ENCODE data around the gene USH1C.

USH1C gene

GRCh38 chr11:17553249-17553546 lies 9.0 kb upstream of the USH1C start:
- Histone ChIP-seq H3K9me3 (ENCODE audit: low read depth, low read length) (no peaks in the 10 kb centered on the region), H3K27ac (no peak overlapping the region), H3K4me3 (no peak overlapping the region), H3K36me3 (ENCODE audit: insufficient read depth, low read length) (no peaks in the 10 kb centered on the region), H3K9ac (ENCODE audit: insufficient read length) (no peak overlapping the region)
- TF ChIP-seq POLR2AphosphoS5 (IDR thresholded peaks at IDR 0.05; ENCODE audit: borderline replicate concordance, low read depth, low read length): no peak
- no peak for DNase-seq (ENCODE audit: low read depth, low spot score)

GRCh38 chr11:17552392-17553248 lies 8.4 kb upstream of the USH1C start:
- DNase-seq (ENCODE audit: low read depth, low spot score): no peak
- TF ChIP-seq EZH2 (IDR thresholded peaks at IDR 0.05): no peak
- TF ChIP-seq FOXP2 (optimal IDR thresholded peaks at IDR 0.05; ENCODE audit: control extremely low read depth, extremely low read length, insufficient read depth): no peak
- no peak for TF ChIP-seq POLR2AphosphoS5 (IDR thresholded peaks at IDR 0.05; ENCODE audit: borderline replicate concordance, low read depth, low read length)
- Histone ChIP-seq H3K27ac (no peak overlapping the region), H3K9ac (ENCODE audit: insufficient read length) (no peak overlapping the region), H3K36me3 (ENCODE audit: insufficient read depth, low read length) (no peaks in the 10 kb centered on the region), H3K9me3 (ENCODE audit: low read depth, low read length) (no peaks in the 10 kb centered on the region), H3K4me3 (no peak overlapping the region)

GRCh38 chr11:17552041-17552355 lies 7.8 kb upstream of the USH1C start:
- Histone ChIP-seq H3K27ac (no peak overlapping the region), H3K9ac (ENCODE audit: insufficient read length) (no peak overlapping the region), H3K4me3 (no peak overlapping the region), H3K9me3 (ENCODE audit: low read depth, low read length) (no peaks in the 10 kb centered on the region), H3K36me3 (ENCODE audit: insufficient read depth, low read length) (no peaks in the 10 kb centered on the region)
- no peak for DNase-seq (ENCODE audit: low read depth, low spot score)
- TF ChIP-seq FOXP2 (optimal IDR thresholded peaks at IDR 0.05; ENCODE audit: control extremely low read depth, extremely low read length, insufficient read depth) (no peak), EZH2 (IDR thresholded peaks at IDR 0.05) (no peak), POLR2AphosphoS5 (IDR thresholded peaks at IDR 0.05; ENCODE audit: borderline replicate concordance, low read depth, low read length) (no peak)

GRCh38 chr11:17551347-17552040 lies 7.3 kb upstream of the USH1C start:
- no peak overlapping the region for H3K4me3 ChIP-seq
- no peak overlapping the region for H3K9ac ChIP-seq (ENCODE audit: insufficient read length)
- DNase-seq (ENCODE audit: low read depth, low spot score): no peak
- no peaks in the 10 kb centered on the region for H3K9me3 ChIP-seq (ENCODE audit: low read depth, low read length)
- no peak overlapping the region for H3K27ac ChIP-seq
- no peak for TF ChIP-seq POLR2AphosphoS5 (IDR thresholded peaks at IDR 0.05; ENCODE audit: borderline replicate concordance, low read depth, low read length)
- TF ChIP-seq FOXP2 (optimal IDR thresholded peaks at IDR 0.05; ENCODE audit: control extremely low read depth, extremely low read length, insufficient read depth): no peak
- TF ChIP-seq EZH2 (IDR thresholded peaks at IDR 0.05): no peak
- H3K36me3 ChIP-seq (ENCODE audit: insufficient read depth, low read length): no peaks in the 10 kb centered on the region

- TF ChIP-seq EZH2 (IDR thresholded peaks at IDR 0.05) (no peak), FOXP2 (optimal IDR thresholded peaks at IDR 0.05; ENCODE audit: control extremely low read depth, extremely low read length, insufficient read depth) (no peak), POLR2AphosphoS5 (IDR thresholded peaks at IDR 0.05; ENCODE audit: borderline replicate concordance, low read depth, low read length) (no peak)
- no peaks in the 10 kb centered on the region for H3K9me3 ChIP-seq (ENCODE audit: low read depth, low read length)
- H3K9ac ChIP-seq (ENCODE audit: insufficient read length): no peak overlapping the region
- H3K27ac ChIP-seq: no peak overlapping the region
- DNase-seq (ENCODE audit: low read depth, low spot score): no peak
- no peaks in the 10 kb centered on the region for H3K36me3 ChIP-seq (ENCODE audit: insufficient read depth, low read length)
- H3K4me3 ChIP-seq: no peak overlapping the region
Measured at GRCh38 chr11:17550450-17551346, 6.5 kb upstream of the USH1C start.

GRCh38 chr11:17548444-17548843 lies 4.2 kb upstream of the USH1C start:
- no peak for DNase-seq (ENCODE audit: low read depth, low spot score)
- H3K9ac ChIP-seq (ENCODE audit: insufficient read length): no peak overlapping the region
- no peaks in the 10 kb centered on the region for H3K36me3 ChIP-seq (ENCODE audit: insufficient read depth, low read length)
- no peak overlapping the region for H3K27ac ChIP-seq
- H3K9me3 ChIP-seq (ENCODE audit: low read depth, low read length): no peaks in the 10 kb centered on the region
- no peak overlapping the region for H3K4me3 ChIP-seq
- TF ChIP-seq FOXP2 (optimal IDR thresholded peaks at IDR 0.05; ENCODE audit: control extremely low read depth, extremely low read length, insufficient read depth): no peak
- no peak for TF ChIP-seq POLR2AphosphoS5 (IDR thresholded peaks at IDR 0.05; ENCODE audit: borderline replicate concordance, low read depth, low read length)
- TF ChIP-seq EZH2 (IDR thresholded peaks at IDR 0.05): no peak

GRCh38 chr11:17547932-17548331 lies 3.7 kb upstream of the USH1C start:
- TF ChIP-seq FOXP2 (optimal IDR thresholded peaks at IDR 0.05; ENCODE audit: control extremely low read depth, extremely low read length, insufficient read depth) (no peak), POLR2AphosphoS5 (IDR thresholded peaks at IDR 0.05; ENCODE audit: borderline replicate concordance, low read depth, low read length) (no peak), EZH2 (IDR thresholded peaks at IDR 0.05) (no peak)
- H3K4me3 ChIP-seq: no peak overlapping the region
- H3K27ac ChIP-seq: no peak overlapping the region
- no peaks in the 10 kb centered on the region for H3K36me3 ChIP-seq (ENCODE audit: insufficient read depth, low read length)
- H3K9me3 ChIP-seq (ENCODE audit: low read depth, low read length): no peaks in the 10 kb centered on the region
- H3K9ac ChIP-seq (ENCODE audit: insufficient read length): no peak overlapping the region
- DNase-seq (ENCODE audit: low read depth, low spot score): no peak

GRCh38 chr11:17547051-17547577 lies 2.9 kb upstream of the USH1C start, which contains the start of gene OTOG:
Gene OTOG, plus strand, starts transcription at chr11:17547259. Its CDS starts 114 bp downstream, at chr11:17547373.
- Histone ChIP-seq H3K36me3 (ENCODE audit: insufficient read depth, low read length) (no peaks in the 10 kb centered on the region), H3K9ac (ENCODE audit: insufficient read length) (no peak within 1 kb of the TSS), H3K4me3 (no peak within 1 kb of the TSS), H3K27ac (no peak within 1 kb of the TSS), H3K9me3 (ENCODE audit: low read depth, low read length) (no peaks in the 10 kb centered on the region)
- TF ChIP-seq POLR2AphosphoS5 (IDR thresholded peaks at IDR 0.05; ENCODE audit: borderline replicate concordance, low read depth, low read length) (no peak), EZH2 (IDR thresholded peaks at IDR 0.05) (no peak), FOXP2 (optimal IDR thresholded peaks at IDR 0.05; ENCODE audit: control extremely low read depth, extremely low read length, insufficient read depth) (no peak)
- no peak for DNase-seq (ENCODE audit: low read depth, low spot score)
